HUES48 (cell line): ENCODE data around the gene EPN1.

Experiments
- H3K27ac ChIP-seq: one replicate; pipeline ENCODE4 v1.7.0; 2013; ENCODE audit warnings: low read depth, low read length, inconsistent platforms
- H3K27me3 ChIP-seq: 2 replicates; pipeline ENCODE4 v1.6.1; 2013; ENCODE audit warnings: mild to moderate bottlenecking, low read length; ENCODE audit not compliant: control insufficient read depth, insufficient read depth
- H3K36me3 ChIP-seq: 2 replicates; pipeline ENCODE4 v1.6.1; 2013; ENCODE audit warnings: low read length; ENCODE audit not compliant: control insufficient read depth, insufficient read depth
- H3K4me1 ChIP-seq: 2 replicates; pipeline ENCODE4 v1.6.1; 2013; ENCODE audit warnings: mild to moderate bottlenecking, low read length; ENCODE audit not compliant: control insufficient read depth, insufficient read depth
- H3K4me3 ChIP-seq: 2 replicates; pipeline ENCODE4 v1.5.1; 2013; ENCODE audit warnings: mild to moderate bottlenecking, low read depth, low read length
- H3K9ac ChIP-seq: 2 replicates; pipeline ENCODE4 v1.6.1; 2013; ENCODE audit warnings: mild to moderate bottlenecking, low read depth, low read length, moderate library complexity
- H3K9me3 ChIP-seq: 2 replicates; pipeline ENCODE4 v1.6.1; 2013; ENCODE audit warnings: low read length; ENCODE audit not compliant: control insufficient read depth, insufficient read depth

Gene EPN1

DNA sequence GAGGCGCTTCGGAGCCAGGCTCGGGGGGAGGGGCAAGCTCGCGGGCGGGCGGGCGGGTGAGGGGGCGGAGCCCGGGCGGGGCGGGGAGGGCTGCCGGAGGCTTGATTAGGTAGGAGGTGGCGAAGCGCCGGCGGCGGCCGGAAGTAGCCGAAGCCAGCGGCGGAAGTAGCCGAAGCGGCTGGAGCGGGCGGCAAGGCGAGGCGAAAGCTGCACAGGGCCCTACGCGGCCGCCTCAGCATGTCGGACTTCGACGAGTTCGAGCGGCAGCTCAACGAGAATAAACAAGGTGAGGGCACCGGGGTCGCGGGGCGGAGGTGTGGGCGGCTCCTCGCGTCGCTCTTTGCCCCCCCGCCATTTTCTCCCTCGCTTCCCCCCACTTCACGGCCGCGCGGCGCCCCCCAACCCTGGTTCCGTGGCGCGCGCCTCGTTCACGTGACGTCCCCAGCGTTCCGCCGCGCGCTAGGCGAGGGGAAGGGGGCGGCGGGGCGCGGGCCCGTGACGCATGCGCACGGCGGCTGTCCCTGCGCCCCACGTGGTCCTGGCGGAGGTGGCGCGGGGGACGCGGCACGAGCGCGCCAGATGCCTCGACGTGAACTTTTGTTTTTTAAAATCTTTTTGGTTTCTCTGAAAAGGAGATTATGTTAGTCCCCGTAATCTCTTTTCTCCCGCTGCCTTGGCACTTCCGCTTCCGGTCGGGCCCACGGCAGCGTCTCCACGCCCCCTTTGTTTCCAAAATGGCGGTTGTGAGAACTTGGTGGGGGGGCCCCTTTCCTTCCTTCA is 20.0 kb upstream of the EPN1 start, which contains the start of gene U2AF2:
Gene U2AF2 (plus strand): TSS at position 168 of the 780 bp plus-strand sequence. CDS start 70 bp downstream, at position 238.
- H3K9ac ChIP-seq, result peak within 1 kb of the TSS; percentile 100
- peak within 1 kb of the TSS; percentile 100 for H3K27ac ChIP-seq
- peaks cover 21% of the 10 kb centered on the region for H3K36me3 ChIP-seq
- H3K9me3 ChIP-seq, result no peaks in the 10 kb centered on the region
- peaks cover 21% of the 10 kb centered on the region for H3K4me1 ChIP-seq
- peak within 1 kb of the TSS; percentile 100 for H3K4me3 ChIP-seq
- no peaks in the 10 kb centered on the region for H3K27me3 ChIP-seq

GRCh38 chr19:55655648-55656040 is 19.4 kb upstream of the EPN1 start:
- Histone ChIP-seq H3K27ac (peak overlapping the region; percentile 100), H3K27me3 (no peaks in the 10 kb centered on the region), H3K4me1 (peaks cover 21% of the 10 kb centered on the region), H3K9me3 (no peaks in the 10 kb centered on the region), H3K36me3 (peaks cover 24% of the 10 kb centered on the region), H3K9ac (peak overlapping the region; percentile 100), H3K4me3 (peak overlapping the region; percentile 100)

DNA sequence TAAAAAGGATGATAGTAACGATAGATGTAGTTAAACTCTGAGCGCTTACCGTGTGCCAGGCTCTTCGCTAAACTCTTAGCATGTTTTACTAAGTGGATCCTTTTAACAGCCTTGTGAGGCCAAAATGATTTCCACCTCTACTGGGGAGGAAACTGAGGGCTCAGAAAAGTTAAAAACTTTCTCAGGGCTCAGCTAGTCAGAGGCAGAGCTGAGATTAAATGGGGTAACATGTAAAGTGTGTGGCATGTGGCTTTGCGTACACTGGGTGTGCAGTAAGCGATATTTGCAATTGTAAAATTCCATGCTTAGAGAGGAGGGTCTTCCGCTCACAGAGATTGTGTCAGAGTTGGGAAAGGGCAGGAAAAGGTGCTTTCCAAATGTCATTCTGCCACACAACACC is 18.5 kb upstream of the EPN1 start:
- no peaks in the 10 kb centered on the region for H3K9me3 ChIP-seq
- H3K4me1 ChIP-seq, result peaks cover 21% of the 10 kb centered on the region
- peaks cover 33% of the 10 kb centered on the region for H3K36me3 ChIP-seq
- H3K9ac ChIP-seq, result peak overlapping the region; percentile 100
- H3K27me3 ChIP-seq, result no peaks in the 10 kb centered on the region
- peak overlapping the region; percentile 100 for H3K4me3 ChIP-seq
- no peak overlapping the region for H3K27ac ChIP-seq

- no peaks in the 10 kb centered on the region for H3K27me3 ChIP-seq
- H3K4me3 ChIP-seq, result peak overlapping the region; percentile 100
- no peaks in the 10 kb centered on the region for H3K9me3 ChIP-seq
- H3K9ac ChIP-seq, result 0 out of 2 replicates have a peak overlapping the region, but pooled peaks have one; percentile 100
- H3K4me1 ChIP-seq, result peaks cover 21% of the 10 kb centered on the region
- no peak overlapping the region for H3K27ac ChIP-seq
- peaks cover 39% of the 10 kb centered on the region for H3K36me3 ChIP-seq
These were observed 17.9 kb upstream of the EPN1 start for GRCh38 chr19:55656988-55657747.

DNA sequence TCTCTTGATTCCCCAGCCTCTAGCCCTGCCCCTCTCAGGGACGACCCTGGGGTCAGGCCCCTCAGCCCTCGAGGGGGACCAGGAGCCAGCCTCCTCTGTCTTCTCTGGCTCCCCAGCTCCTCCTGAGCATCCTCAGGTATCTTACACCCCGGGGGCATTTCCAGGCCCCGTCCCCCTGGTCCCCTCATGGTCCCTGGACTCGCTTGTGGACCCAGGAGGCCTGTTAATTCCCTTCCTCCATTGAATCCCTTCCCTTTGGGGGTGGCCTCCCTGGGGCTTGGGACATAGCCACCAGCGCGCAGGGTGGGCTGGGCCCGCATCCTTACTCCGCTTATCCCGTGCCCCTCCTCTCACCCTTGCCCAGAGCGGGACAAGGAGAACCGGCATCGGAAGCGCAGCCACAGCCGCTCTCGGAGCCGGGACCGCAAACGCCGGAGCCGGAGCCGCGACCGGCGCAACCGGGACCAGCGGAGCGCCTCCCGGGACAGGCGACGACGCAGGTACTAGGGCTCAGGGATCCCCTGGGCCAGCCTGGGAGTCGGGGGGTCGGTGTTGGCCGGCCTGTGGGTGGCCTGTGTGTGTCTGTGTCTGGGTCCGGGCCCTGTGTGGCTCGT is 16.1 kb upstream of the EPN1 start:
- H3K27me3 ChIP-seq, result no peaks in the 10 kb centered on the region
- no peak overlapping the region for H3K27ac ChIP-seq
- H3K9me3 ChIP-seq, result no peaks in the 10 kb centered on the region
- H3K4me3 ChIP-seq, result no peak overlapping the region
- H3K36me3 ChIP-seq, result peaks cover 57% of the 10 kb centered on the region
- H3K9ac ChIP-seq, result no peak overlapping the region
- peaks cover 21% of the 10 kb centered on the region for H3K4me1 ChIP-seq

GRCh38 chr19:55659822-55660221 is 15.2 kb upstream of the EPN1 start:
- H3K4me1 ChIP-seq, result peaks cover 21% of the 10 kb centered on the region
- no peak overlapping the region for H3K27ac ChIP-seq
- H3K36me3 ChIP-seq, result peaks cover 66% of the 10 kb centered on the region
- no peak overlapping the region for H3K4me3 ChIP-seq
- no peak overlapping the region for H3K9ac ChIP-seq
- no peaks in the 10 kb centered on the region for H3K9me3 ChIP-seq
- H3K27me3 ChIP-seq, result no peaks in the 10 kb centered on the region

DNA sequence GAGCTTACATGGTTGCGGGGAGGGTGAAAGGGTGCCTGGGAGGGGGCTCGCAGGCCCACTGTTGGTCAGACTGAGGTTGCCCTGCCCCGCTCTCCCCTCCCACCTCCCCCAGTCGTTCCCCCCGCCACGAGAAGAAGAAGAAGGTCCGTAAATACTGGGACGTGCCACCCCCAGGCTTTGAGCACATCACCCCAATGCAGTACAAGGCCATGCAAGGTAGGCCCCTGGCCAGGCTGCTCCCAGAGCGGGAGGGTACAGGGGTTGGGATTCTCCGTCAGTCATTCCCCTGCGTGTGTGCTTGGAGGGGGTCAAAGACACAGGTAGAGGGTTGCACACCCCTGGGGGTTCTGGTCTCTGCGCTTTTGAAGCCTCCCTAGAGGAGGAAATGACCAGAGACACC is 14.6 kb upstream of the EPN1 start:
- Histone ChIP-seq H3K27me3 (no peaks in the 10 kb centered on the region), H3K4me3 (no peak overlapping the region), H3K9me3 (no peaks in the 10 kb centered on the region), H3K9ac (no peak overlapping the region), H3K27ac (no peak overlapping the region), H3K4me1 (peaks cover 21% of the 10 kb centered on the region), H3K36me3 (peaks cover 69% of the 10 kb centered on the region)

DNA sequence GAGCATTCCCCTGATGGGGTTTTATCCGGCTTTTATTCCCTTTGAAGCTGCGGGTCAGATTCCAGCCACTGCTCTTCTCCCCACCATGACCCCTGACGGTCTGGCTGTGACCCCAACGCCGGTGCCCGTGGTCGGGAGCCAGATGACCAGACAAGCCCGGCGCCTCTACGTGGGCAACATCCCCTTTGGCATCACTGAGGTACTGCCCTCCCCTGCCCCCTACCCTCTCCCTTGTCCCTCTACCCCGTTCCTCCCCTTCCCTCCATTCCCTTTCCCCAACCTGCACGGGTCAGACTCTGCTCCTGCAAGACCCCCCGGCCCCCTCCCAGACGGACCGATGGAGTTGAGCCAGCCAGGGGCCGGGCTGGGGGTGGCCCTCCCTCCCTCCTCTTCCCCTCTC is 14.0 kb upstream of the EPN1 start:
- H3K27me3 ChIP-seq, result no peaks in the 10 kb centered on the region
- H3K27ac ChIP-seq, result no peak overlapping the region
- peaks cover 73% of the 10 kb centered on the region for H3K36me3 ChIP-seq
- H3K4me1 ChIP-seq, result peaks cover 20% of the 10 kb centered on the region
- no peak overlapping the region for H3K9ac ChIP-seq
- H3K9me3 ChIP-seq, result no peaks in the 10 kb centered on the region
- no peak overlapping the region for H3K4me3 ChIP-seq

DNA sequence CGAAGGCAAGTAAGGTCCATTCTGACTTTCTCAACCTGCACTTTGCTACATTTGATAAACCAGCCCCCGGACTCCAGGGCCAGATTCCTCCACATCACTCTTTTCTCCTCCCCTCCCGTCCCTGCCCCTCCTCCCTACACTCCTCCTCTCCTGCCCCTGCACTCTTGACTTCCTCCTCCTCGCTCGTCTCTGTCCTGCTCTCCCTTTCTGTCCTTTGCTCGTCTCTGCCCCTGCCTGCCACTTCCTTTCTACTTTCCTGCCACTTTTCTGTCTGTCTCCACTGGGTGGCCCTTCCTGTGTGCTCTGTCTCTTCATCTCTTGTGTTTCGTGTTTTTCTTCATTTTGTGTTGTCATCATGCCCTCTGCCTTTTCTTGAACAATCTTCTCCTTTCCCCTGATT is 13.2 kb upstream of the EPN1 start:
- Histone ChIP-seq H3K36me3 (peaks cover 78% of the 10 kb centered on the region), H3K4me1 (peaks cover 12% of the 10 kb centered on the region), H3K4me3 (no peak overlapping the region), H3K9me3 (no peaks in the 10 kb centered on the region), H3K27ac (no peak overlapping the region), H3K27me3 (no peaks in the 10 kb centered on the region), H3K9ac (no peak overlapping the region)

DNA sequence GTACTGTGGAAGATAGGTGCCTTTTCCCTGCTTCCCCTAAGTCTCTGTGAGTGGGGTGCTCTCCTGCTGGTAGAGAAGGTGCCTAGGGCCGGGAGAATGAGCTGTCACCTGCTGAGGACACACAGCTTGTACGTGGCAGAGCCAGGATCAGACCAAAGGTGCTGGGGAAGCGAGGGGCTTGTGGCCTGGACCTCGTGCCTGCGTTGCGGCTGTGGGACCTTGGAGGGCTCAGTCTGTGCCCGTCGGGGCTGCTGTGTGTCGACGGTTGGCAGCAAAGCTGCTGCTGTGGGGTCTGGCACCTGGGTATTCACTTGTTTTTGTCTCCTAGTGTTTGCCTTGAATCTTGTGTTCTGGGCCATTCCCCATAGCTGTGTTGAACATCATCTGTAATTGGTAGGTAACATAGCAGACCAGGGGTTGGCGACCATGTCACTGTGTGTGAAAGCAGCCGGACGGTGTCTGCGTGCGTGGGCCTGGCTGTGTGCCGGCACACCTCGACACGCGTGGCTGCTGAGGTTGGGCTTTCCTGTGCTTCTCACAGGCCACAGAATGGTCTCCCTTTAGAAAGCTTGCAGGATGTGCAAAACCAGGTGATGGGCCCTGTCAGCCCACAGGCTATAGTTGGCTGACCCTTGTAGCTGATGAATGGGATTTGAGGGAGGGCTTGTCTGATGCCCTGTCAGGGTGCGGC is 11.0 kb upstream of the EPN1 start:
- Histone ChIP-seq H3K4me3 (no peak overlapping the region), H3K9me3 (no peaks in the 10 kb centered on the region), H3K36me3 (peaks cover 93% of the 10 kb centered on the region), H3K27ac (no peak overlapping the region), H3K4me1 (no peaks in the 10 kb centered on the region), H3K9ac (no peak overlapping the region), H3K27me3 (no peaks in the 10 kb centered on the region)
